ENCODE measurements around the gene FRMD4A.

The FRMD4A gene

DNA sequence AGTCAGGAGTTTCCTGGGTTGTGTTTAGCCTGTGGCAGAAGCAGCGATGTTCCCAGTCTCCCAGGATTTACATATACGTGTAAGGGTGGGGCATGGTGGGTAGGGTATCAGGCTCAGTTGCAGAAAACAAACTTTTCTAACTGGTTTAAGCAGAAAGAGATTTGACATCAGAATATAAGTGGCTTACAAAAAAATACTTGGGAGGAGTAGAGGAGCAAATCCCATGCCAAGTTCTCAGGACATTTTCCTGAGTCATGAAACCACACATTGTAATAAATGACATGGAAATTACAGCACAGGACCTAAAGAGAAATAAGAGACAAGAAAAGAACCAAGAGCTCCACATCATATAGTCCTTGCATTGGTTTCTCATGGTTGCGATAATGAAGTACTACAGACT is 26.2 kb upstream of the FRMD4A start:
- H3K79me2 ChIP-seq (ENCODE audit: low read length): no peaks in the 10 kb centered on the region
- no peaks in the 10 kb centered on the region for H3F3A ChIP-seq (ENCODE audit: insufficient read depth, low read length)
- no peaks in the 10 kb centered on the region for H3K9me3 ChIP-seq (replicated peaks; ENCODE audit: insufficient read depth, low read length)
- DNase-seq: no peak
- no peak overlapping the region for H2AFZ ChIP-seq (ENCODE audit: low read length)
- no peaks in the 10 kb centered on the region for H4K20me1 ChIP-seq (ENCODE audit: insufficient read depth, low read length)
- no peaks in the 10 kb centered on the region for H3K9me2 ChIP-seq (replicated peaks; ENCODE audit: insufficient read depth, low read length)
- H3K9ac ChIP-seq (ENCODE audit: low read length): no peak overlapping the region
- no peak overlapping the region for H3K4me3 ChIP-seq (ENCODE audit: low read length)
- TF ChIP-seq, protein P1, sequence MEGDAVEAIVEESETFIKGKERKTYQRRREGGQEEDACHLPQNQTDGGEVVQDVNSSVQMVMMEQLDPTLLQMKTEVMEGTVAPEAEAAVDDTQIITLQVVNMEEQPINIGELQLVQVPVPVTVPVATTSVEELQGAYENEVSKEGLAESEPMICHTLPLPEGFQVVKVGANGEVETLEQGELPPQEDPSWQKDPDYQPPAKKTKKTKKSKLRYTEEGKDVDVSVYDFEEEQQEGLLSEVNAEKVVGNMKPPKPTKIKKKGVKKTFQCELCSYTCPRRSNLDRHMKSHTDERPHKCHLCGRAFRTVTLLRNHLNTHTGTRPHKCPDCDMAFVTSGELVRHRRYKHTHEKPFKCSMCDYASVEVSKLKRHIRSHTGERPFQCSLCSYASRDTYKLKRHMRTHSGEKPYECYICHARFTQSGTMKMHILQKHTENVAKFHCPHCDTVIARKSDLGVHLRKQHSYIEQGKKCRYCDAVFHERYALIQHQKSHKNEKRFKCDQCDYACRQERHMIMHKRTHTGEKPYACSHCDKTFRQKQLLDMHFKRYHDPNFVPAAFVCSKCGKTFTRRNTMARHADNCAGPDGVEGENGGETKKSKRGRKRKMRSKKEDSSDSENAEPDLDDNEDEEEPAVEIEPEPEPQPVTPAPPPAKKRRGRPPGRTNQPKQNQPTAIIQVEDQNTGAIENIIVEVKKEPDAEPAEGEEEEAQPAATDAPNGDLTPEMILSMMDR (IDR thresholded peaks at IDR 0.05; ENCODE audit: low read length): no peak
- no peak for TF ChIP-seq EZH2phosphoT487 (IDR thresholded peaks at IDR 0.05; ENCODE audit: low read length)
- TF ChIP-seq EZH2 (optimal IDR thresholded peaks at IDR 0.05; ENCODE audit: low read depth, low read length): no peak
- H3K27ac ChIP-seq (ENCODE audit: low read length): no peak overlapping the region
- H3K4me2 ChIP-seq (ENCODE audit: low read depth, low read length): no peak overlapping the region
- H3K36me3 ChIP-seq (replicated peaks; ENCODE audit: insufficient read depth, low read length): no peaks in the 10 kb centered on the region
- H3K27me3 ChIP-seq (replicated peaks; ENCODE audit: insufficient read depth, low read length): no peaks in the 10 kb centered on the region
- H3K4me1 ChIP-seq (ENCODE audit: low read length): no peaks in the 10 kb centered on the region

DNA sequence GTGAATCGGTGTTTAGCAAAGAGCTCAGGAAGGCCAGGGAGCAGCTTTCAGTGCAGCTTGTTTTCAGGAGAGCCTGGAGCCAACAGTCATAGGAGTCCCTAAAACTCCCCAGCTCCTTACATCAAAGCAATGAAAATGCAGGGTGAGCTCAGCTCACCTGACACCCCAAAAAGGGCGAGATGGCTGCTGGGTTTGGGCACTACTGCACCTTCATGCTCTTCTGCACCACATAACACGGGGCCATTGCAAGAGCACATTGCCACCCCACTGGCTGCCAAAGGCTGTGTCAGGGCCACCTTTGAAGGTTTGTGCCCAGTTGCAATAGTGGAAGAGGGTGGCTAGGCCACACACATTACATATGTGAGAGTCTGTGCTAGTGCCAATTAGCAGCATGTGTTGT is 25.0 kb upstream of the FRMD4A start:
- Histone ChIP-seq H2AFZ (ENCODE audit: low read length) (no peak overlapping the region), H3K36me3 (replicated peaks; ENCODE audit: insufficient read depth, low read length) (no peaks in the 10 kb centered on the region), H3K27me3 (replicated peaks; ENCODE audit: insufficient read depth, low read length) (no peaks in the 10 kb centered on the region), H3K79me2 (ENCODE audit: low read length) (no peaks in the 10 kb centered on the region), H3K4me1 (ENCODE audit: low read length) (no peaks in the 10 kb centered on the region), H3K9ac (ENCODE audit: low read length) (no peak overlapping the region), H3K4me2 (ENCODE audit: low read depth, low read length) (no peak overlapping the region), H3K9me2 (replicated peaks; ENCODE audit: insufficient read depth, low read length) (no peaks in the 10 kb centered on the region), H3F3A (ENCODE audit: insufficient read depth, low read length) (no peaks in the 10 kb centered on the region), H4K20me1 (ENCODE audit: insufficient read depth, low read length) (no peaks in the 10 kb centered on the region), H3K4me3 (ENCODE audit: low read length) (no peak overlapping the region), H3K9me3 (replicated peaks; ENCODE audit: insufficient read depth, low read length) (no peaks in the 10 kb centered on the region), H3K27ac (ENCODE audit: low read length) (no peak overlapping the region)
- DNase-seq: no peak
- TF ChIP-seq, protein P1 (IDR thresholded peaks at IDR 0.05; ENCODE audit: low read length): no peak
- TF ChIP-seq EZH2phosphoT487 (IDR thresholded peaks at IDR 0.05; ENCODE audit: low read length): no peak
- no peak for TF ChIP-seq EZH2 (optimal IDR thresholded peaks at IDR 0.05; ENCODE audit: low read depth, low read length)

DNA sequence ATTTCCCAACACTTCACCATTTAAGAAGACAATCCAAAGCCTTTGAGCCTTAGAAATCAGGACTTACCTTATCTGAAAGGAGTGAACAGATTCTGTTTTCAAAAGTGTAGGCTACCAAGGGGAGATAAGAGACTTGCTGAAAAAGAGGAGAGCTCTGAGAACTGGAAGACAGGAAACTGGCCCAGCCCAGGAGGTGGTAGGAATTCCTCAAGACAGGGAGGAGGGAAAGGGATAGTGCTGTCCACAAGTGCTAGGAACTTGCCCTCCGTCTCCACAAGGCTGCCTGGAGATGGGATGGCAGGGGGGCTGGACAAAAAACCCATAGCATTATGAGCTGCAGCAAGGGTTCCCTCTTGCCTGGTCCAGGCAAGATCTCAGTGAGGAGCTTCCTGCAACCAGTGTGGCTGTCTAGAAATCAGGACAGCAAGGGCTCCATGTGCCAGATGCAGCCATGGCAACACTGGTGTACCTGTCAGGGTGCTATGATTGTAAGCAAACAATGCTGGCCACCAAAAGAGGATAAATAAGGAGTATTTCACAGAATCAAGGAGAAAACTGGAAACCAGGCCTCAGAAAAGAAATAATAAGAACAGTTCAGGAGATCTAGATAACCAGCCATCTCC is 22.7 kb upstream of the FRMD4A start:
- Histone ChIP-seq H3K9ac (ENCODE audit: low read length) (no peak overlapping the region), H2AFZ (ENCODE audit: low read length) (no peak overlapping the region), H3K79me2 (ENCODE audit: low read length) (no peaks in the 10 kb centered on the region), H3K36me3 (replicated peaks; ENCODE audit: insufficient read depth, low read length) (no peaks in the 10 kb centered on the region), H3K9me2 (replicated peaks; ENCODE audit: insufficient read depth, low read length) (no peaks in the 10 kb centered on the region), H3K9me3 (replicated peaks; ENCODE audit: insufficient read depth, low read length) (no peaks in the 10 kb centered on the region), H3F3A (ENCODE audit: insufficient read depth, low read length) (no peaks in the 10 kb centered on the region), H4K20me1 (ENCODE audit: insufficient read depth, low read length) (no peaks in the 10 kb centered on the region), H3K4me2 (ENCODE audit: low read depth, low read length) (no peak overlapping the region), H3K4me3 (ENCODE audit: low read length) (no peak overlapping the region), H3K27me3 (replicated peaks; ENCODE audit: insufficient read depth, low read length) (no peaks in the 10 kb centered on the region), H3K27ac (ENCODE audit: low read length) (no peak overlapping the region), H3K4me1 (ENCODE audit: low read length) (no peaks in the 10 kb centered on the region)
- no peak for TF ChIP-seq EZH2phosphoT487 (IDR thresholded peaks at IDR 0.05; ENCODE audit: low read length)
- no peak for TF ChIP-seq EZH2 (optimal IDR thresholded peaks at IDR 0.05; ENCODE audit: low read depth, low read length)
- TF ChIP-seq, protein P1 (IDR thresholded peaks at IDR 0.05; ENCODE audit: low read length): no peak
- no peak for DNase-seq

Measured in MM.1S (cell line).